ENCODE measurements around the gene UCHL5.

- TF ChIP-seq CTCF (IDR thresholded peaks at IDR 0.05; ENCODE audit: insufficient read depth, low read length) (no peak), REST (IDR thresholded peaks at IDR 0.05; ENCODE audit: insufficient replicate concordance, low read depth) (no peak), POLR2AphosphoS5 (IDR thresholded peaks at IDR 0.05; ENCODE audit: low read depth) (no peak), GABPA (IDR thresholded peaks at IDR 0.05; ENCODE audit: low read depth) (no peak)
Measured at GRCh38 chr1:193070386-193070753, 11.2 kb upstream of the UCHL5 start.
